GM10266 (cell line): ENCODE results near the gene ARFIP2.

Experiments
- DNase-seq: peaks from one replicate; pipeline ENCODE4 v3.0.0; 2012; ENCODE audit errors: extremely low spot score
- CTCF ChIP-seq: IDR thresholded peaks from 2 replicates; pipeline ENCODE4 v1.5.1; 2012; ENCODE audit warnings: mild to moderate bottlenecking, low read depth; ENCODE audit not compliant: control insufficient read depth, insufficient read depth; ENCODE audit errors: missing control alignments

The ARFIP2 gene

GRCh38 chr11:6482441-6482840, 1.3 kb upstream of the ARFIP2 start:
- DNase-seq, result no peak
- no peak for TF ChIP-seq CTCF

GRCh38 chr11:6481924-6482275, 769 bp upstream of the ARFIP2 start:
- TF ChIP-seq CTCF, result no peak
- DNase-seq, result no peak

GRCh38 chr11:6480299-6480914, 724 bp downstream of the ARFIP2 start:
- no peak for TF ChIP-seq CTCF
- DNase-seq, result no peak

GRCh38 chr11:6476571-6476970, 4.6 kb downstream of the ARFIP2 start:
- no peak for TF ChIP-seq CTCF
- DNase-seq, result no peak

GRCh38 chr11:6475936-6476335, 5.2 kb downstream of the ARFIP2 start:
- DNase-seq, result no peak

GRCh38 chr11:6474806-6475500, 6.2 kb downstream of the ARFIP2 start:
- DNase-seq, result no peak
- no peak for TF ChIP-seq CTCF

More at GRCh38 chr11:6475936-6476335, 5.2 kb downstream of the ARFIP2 start:
- no peak for TF ChIP-seq CTCF

- TF ChIP-seq CTCF, result no peak
- no peak for DNase-seq
These were observed 6.7 kb downstream of the ARFIP2 start for GRCh38 chr11:6474413-6474792.
